H9 (cell line): ENCODE results near the gene AMN. TPM values are rescaled to one million over a fixed set of nuclear protein-coding genes. Genes with fewer than 3 reads are reported as not detected.

Source experiments
- DNase-seq: peaks from one replicate; pipeline ENCODE4 v3.0.0-alpha.2; 2017
- H2AFZ ChIP-seq: one replicate; pipeline ENCODE4 v1.6.1; 2013; ENCODE audit warnings: mild to moderate bottlenecking, low read length, control low read depth, moderate library complexity
- H2AK5ac ChIP-seq: 2 replicates; pipeline ENCODE4 v1.6.1; 2013; ENCODE audit warnings: low read length, control low read depth, mixed read lengths; ENCODE audit not compliant: insufficient read length
- H2BK120ac ChIP-seq: one replicate; pipeline ENCODE4 v1.6.1; 2013; ENCODE audit warnings: low read depth, mild to moderate bottlenecking, low read length, control low read depth, inconsistent platforms; ENCODE audit not compliant: poor library complexity, severe bottlenecking
- H2BK12ac ChIP-seq: 2 replicates; pipeline ENCODE4 v1.6.1; 2013; ENCODE audit warnings: low read length, control low read depth, mixed read lengths, low read depth; ENCODE audit not compliant: insufficient read length
- H2BK15ac ChIP-seq: 2 replicates; pipeline ENCODE4 v1.6.1; 2013; ENCODE audit warnings: low read depth, low read length, control low read depth
- H2BK20ac ChIP-seq: one replicate; pipeline ENCODE4 v1.6.1; 2013; ENCODE audit warnings: low read depth, mild to moderate bottlenecking, low read length, control low read depth, inconsistent platforms; ENCODE audit not compliant: poor library complexity, severe bottlenecking
- H2BK5ac ChIP-seq: 2 replicates; pipeline ENCODE4 v1.6.1; 2013; ENCODE audit warnings: low read length, control low read depth, mixed read lengths; ENCODE audit not compliant: insufficient read length
- H3K14ac ChIP-seq: 2 replicates; pipeline ENCODE4 v1.6.1; 2013; ENCODE audit warnings: low read length, control low read depth; ENCODE audit not compliant: insufficient read depth
- H3K18ac ChIP-seq: 2 replicates; pipeline ENCODE4 v1.6.1; 2013; ENCODE audit warnings: low read depth, mild to moderate bottlenecking, mixed read lengths, low read length, control low read depth; ENCODE audit not compliant: insufficient read length
- H3K23ac ChIP-seq: 2 replicates; pipeline ENCODE4 v1.6.1; 2013; ENCODE audit warnings: low read length, control low read depth, mixed read lengths, low read depth; ENCODE audit not compliant: insufficient read length
- H3K23me2 ChIP-seq: 2 replicates; pipeline ENCODE4 v1.6.1; 2013; ENCODE audit warnings: low read depth, mild to moderate bottlenecking, mixed read lengths, low read length, control low read depth; ENCODE audit not compliant: insufficient read length, poor library complexity, severe bottlenecking
- H3K27ac ChIP-seq: 2 replicates; pipeline ENCODE4 v1.5.1; 2013; ENCODE audit warnings: low read length, control low read depth, mixed read lengths, low read depth; ENCODE audit not compliant: insufficient read length
- H3K27me3 ChIP-seq: 2 replicates; pipeline ENCODE4 v1.6.1; 2013; ENCODE audit warnings: low read length, control low read depth, inconsistent platforms; ENCODE audit not compliant: insufficient read depth
- H3K4ac ChIP-seq: 2 replicates; pipeline ENCODE4 v1.6.1; 2013; ENCODE audit warnings: low read depth, mild to moderate bottlenecking, control low read depth, inconsistent platforms, low read length, moderate library complexity
- H3K4me1 ChIP-seq: 2 replicates; pipeline ENCODE4 v1.6.1; 2013; ENCODE audit warnings: low read length, control low read depth, inconsistent platforms; ENCODE audit not compliant: insufficient read depth
- H3K4me2 ChIP-seq: 2 replicates; pipeline ENCODE4 v1.6.1; 2013; ENCODE audit warnings: low read length, control low read depth, mixed read lengths; ENCODE audit not compliant: insufficient read length, insufficient read depth
- H3K56ac ChIP-seq: 2 replicates; pipeline ENCODE4 v1.6.1; 2013; ENCODE audit warnings: low read depth, mild to moderate bottlenecking, mixed read lengths, low read length, control low read depth; ENCODE audit not compliant: insufficient read length
- H3K79me1 ChIP-seq: 2 replicates; pipeline ENCODE4 v1.6.1; 2013; ENCODE audit warnings: low read depth, mild to moderate bottlenecking, moderate library complexity, low read length, control low read depth, inconsistent platforms; ENCODE audit not compliant: insufficient read depth, poor library complexity, severe bottlenecking
- H3K79me2 ChIP-seq: 2 replicates; pipeline ENCODE4 v1.6.1; 2013; ENCODE audit warnings: low read length, control low read depth, inconsistent platforms; ENCODE audit not compliant: insufficient read depth
- H3K9ac ChIP-seq: 2 replicates; pipeline ENCODE4 v1.6.1; 2013; ENCODE audit warnings: low read length, control low read depth, mixed read lengths; ENCODE audit not compliant: insufficient read length; ENCODE audit errors: extremely low read depth
- H3K9me3 ChIP-seq: one replicate; pipeline ENCODE4 v1.6.1; 2013; ENCODE audit warnings: low read depth, low read length, inconsistent platforms; ENCODE audit not compliant: control insufficient read depth
- H3T11ph ChIP-seq: one replicate; pipeline ENCODE4 v1.6.1; 2013; ENCODE audit warnings: mild to moderate bottlenecking, low read length, control low read depth, inconsistent platforms
- H4K20me1 ChIP-seq: one replicate; pipeline ENCODE4 v1.6.1; 2013; ENCODE audit not compliant: control insufficient read depth, insufficient read length, insufficient read depth
- H4K5ac ChIP-seq: 2 replicates; pipeline ENCODE4 v1.6.1; 2013; ENCODE audit warnings: low read depth, mild to moderate bottlenecking, mixed read lengths, low read length, control low read depth; ENCODE audit not compliant: insufficient read length
- H4K8ac ChIP-seq: replicated peaks from 2 replicates; pipeline ENCODE4 v1.6.1; 2013; ENCODE audit warnings: low read length, control low read depth, mixed read lengths, low read depth; ENCODE audit not compliant: insufficient read length
- H4K91ac ChIP-seq: 2 replicates; pipeline ENCODE4 v1.6.1; 2013; ENCODE audit warnings: low read depth, mild to moderate bottlenecking, moderate library complexity, mixed read lengths, low read length, control low read depth; ENCODE audit not compliant: insufficient read length
- H3K27ac Mint-ChIP-seq, 3 experiments: 2 replicates in 2 of 3; 3 replicates in 1 of 3; pipeline ENCODE4 v1.8.0; 2020 to 2021; ENCODE audit warnings: mixed read lengths in 3 of 3, mild to moderate bottlenecking in 1 of 3, moderate library complexity in 1 of 3
- H3K27me3 Mint-ChIP-seq: 2 replicates; pipeline ENCODE4 v1.8.0; 2021; ENCODE audit warnings: low read depth, mild to moderate bottlenecking, moderate library complexity, mixed read lengths
- H3K36me3 Mint-ChIP-seq, 3 experiments: 2 replicates in 2 of 3; 3 replicates in 1 of 3; pipeline ENCODE4 v1.8.0; 2020 to 2021; ENCODE audit warnings: low read depth in 3 of 3, mixed read lengths in 3 of 3; ENCODE audit not compliant: insufficient read depth in 1 of 3
- H3K4me1 Mint-ChIP-seq, 2 experiments: 2 replicates each; pipeline ENCODE4 v1.8.0; 2020; ENCODE audit warnings: mixed read lengths in 2 of 2
- H3K4me3 Mint-ChIP-seq, 2 experiments: 2 replicates in 1 of 2; 3 replicates in 1 of 2; pipeline ENCODE4 v1.8.0; 2020 to 2021; ENCODE audit warnings: mild to moderate bottlenecking in 2 of 2, mixed read lengths in 2 of 2, moderate library complexity in 1 of 2
- H3K9me3 Mint-ChIP-seq, 2 experiments: 2 replicates in 1 of 2; 3 replicates in 1 of 2; pipeline ENCODE4 v1.8.0; 2020; ENCODE audit warnings: mild to moderate bottlenecking in 2 of 2, mixed read lengths in 2 of 2, moderate library complexity in 1 of 2
- WGBS: extraction: QIAGEN DNeasy Blood & Tissue Kit; methylation state at CpG from one replicate; pipeline ENCODE4 v1.1.7; 2013; ENCODE audit warnings: missing lambda C conversion rate, low lambda C conversion rate, mixed read lengths; ENCODE audit not compliant: insufficient read length; ENCODE audit errors: extremely low coverage; 5-methylcytosine and 5-hydroxymethylcytosine counted together
- total RNA-seq: library from RNA; stranded (reverse); gene quantifications from 2 replicates; pipeline ENCODE4 v1.2.1, GENCODE V29; 2021
- TF ChIP-seq, protein P1 (sequence below): fragments of 200-600 bp; sonication (generic); conservative IDR thresholded peaks from 3 replicates; pipeline ENCODE4 v1.8.0; 2021; ENCODE audit warnings: antibody characterized with exemption, mild to moderate bottlenecking

The AMN gene
- total RNA-seq, 1 experiment from 2014 or later, result 1.9 TPM

DNA sequence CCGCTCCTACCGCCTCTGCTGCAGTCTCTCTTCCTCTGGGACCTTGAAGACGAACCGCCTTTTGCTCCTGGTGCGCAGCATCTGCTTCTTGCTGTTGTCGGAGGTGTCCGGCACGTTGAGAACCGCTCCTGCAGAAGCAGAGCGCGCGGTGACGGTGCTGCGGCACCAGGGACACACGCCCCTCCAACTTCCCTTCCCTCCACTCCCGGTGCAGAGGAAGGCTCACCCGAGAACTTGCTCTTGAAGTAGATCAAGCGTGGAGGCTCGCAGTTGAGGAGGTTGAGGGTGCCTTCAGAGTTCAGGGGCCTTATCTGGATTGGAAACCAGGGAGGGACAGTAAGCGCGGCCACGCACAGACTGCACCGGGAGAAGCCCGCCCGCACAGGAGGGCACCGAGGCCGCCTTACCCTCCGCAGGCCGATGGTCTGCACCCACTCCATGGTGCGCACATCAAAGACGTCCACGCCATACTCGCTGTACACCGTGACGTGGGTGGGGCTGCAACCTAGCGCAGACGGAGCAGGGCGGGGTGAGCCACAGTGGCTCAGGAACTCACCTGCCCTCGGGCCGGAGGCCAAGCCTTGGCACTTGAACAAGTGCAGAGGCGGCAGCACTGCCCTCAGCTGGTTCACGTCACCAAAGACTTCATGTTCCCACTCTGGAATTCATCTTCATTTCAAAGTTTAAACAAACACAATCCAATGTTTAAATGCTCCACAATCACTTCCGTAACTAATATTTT is 17.5 kb downstream of the AMN start:
- Histone ChIP-seq H2BK5ac (no peak overlapping the region), H3K4ac (no peak overlapping the region), H2BK15ac (no peak overlapping the region), H3K4me2 (no peak overlapping the region), H4K20me1 (no peaks in the 10 kb centered on the region), H3K18ac (no peak overlapping the region), H4K91ac (no peak overlapping the region), H3K27me3 (no peaks in the 10 kb centered on the region), H3K79me1 (no peaks in the 10 kb centered on the region), H3K4me1 (no peaks in the 10 kb centered on the region), H3K9ac (no peak overlapping the region), H2BK20ac (no peak overlapping the region), H4K8ac (no peak overlapping the region), H2AK5ac (no peak overlapping the region), H3K56ac (no peak overlapping the region), H3K23ac (no peak overlapping the region), H3K9me3 (no peaks in the 10 kb centered on the region), H3K14ac (no peak overlapping the region), H3K23me2 (no peaks in the 10 kb centered on the region), H3K79me2 (no peaks in the 10 kb centered on the region), H3T11ph (no peak overlapping the region), H2AFZ (no peak overlapping the region), H4K5ac (no peak overlapping the region), H3K27ac (no peak overlapping the region), H2BK12ac (no peak overlapping the region), H2BK120ac (no peak overlapping the region)
- Mint-ChIP-seq H3K27ac (peak overlapping the region in 1 of 3 experiments; percentile 64; a peak in 1 of 7 replicates), H3K36me3 (peaks cover 19 to 81% (median 56%) of the 10 kb centered on the region in 3 experiments; a peak in 6 of 7 replicates), H3K4me3 (peak overlapping the region in 1 of 2 experiments; percentile 57; a peak in 1 of 5 replicates), H3K9me3 (no peaks in the 10 kb centered on the region), H3K27me3 (no peaks in the 10 kb centered on the region), H3K4me1 (no peaks in the 10 kb centered on the region)
- TF ChIP-seq, protein P1, sequence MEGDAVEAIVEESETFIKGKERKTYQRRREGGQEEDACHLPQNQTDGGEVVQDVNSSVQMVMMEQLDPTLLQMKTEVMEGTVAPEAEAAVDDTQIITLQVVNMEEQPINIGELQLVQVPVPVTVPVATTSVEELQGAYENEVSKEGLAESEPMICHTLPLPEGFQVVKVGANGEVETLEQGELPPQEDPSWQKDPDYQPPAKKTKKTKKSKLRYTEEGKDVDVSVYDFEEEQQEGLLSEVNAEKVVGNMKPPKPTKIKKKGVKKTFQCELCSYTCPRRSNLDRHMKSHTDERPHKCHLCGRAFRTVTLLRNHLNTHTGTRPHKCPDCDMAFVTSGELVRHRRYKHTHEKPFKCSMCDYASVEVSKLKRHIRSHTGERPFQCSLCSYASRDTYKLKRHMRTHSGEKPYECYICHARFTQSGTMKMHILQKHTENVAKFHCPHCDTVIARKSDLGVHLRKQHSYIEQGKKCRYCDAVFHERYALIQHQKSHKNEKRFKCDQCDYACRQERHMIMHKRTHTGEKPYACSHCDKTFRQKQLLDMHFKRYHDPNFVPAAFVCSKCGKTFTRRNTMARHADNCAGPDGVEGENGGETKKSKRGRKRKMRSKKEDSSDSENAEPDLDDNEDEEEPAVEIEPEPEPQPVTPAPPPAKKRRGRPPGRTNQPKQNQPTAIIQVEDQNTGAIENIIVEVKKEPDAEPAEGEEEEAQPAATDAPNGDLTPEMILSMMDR, result no peak
- no CpG with 5 or more reads among the region's 43 CpGs for WGBS
- no peak for DNase-seq
